AG09309 (cell line): ENCODE data around the gene PCBP2.

Experiments used
- DNase-seq: peaks from one replicate; pipeline ENCODE4 v3.0.0-alpha.2; 2010; ENCODE audit warnings: low read depth
- H3K4me3 ChIP-seq: 2 replicates; pipeline ENCODE4 v1.5.1; 2011; ENCODE audit warnings: mild to moderate bottlenecking, low read depth, low read length, moderate library complexity; ENCODE audit not compliant: control insufficient read depth
- TF ChIP-seq, protein P1 (sequence below): IDR thresholded peaks from 2 replicates; pipeline ENCODE4 v1.5.1; 2011; ENCODE audit warnings: mild to moderate bottlenecking, low read depth, low read length, inconsistent platforms; ENCODE audit not compliant: insufficient read depth, control insufficient read depth; ENCODE audit errors: missing control alignments

Gene PCBP2

DNA sequence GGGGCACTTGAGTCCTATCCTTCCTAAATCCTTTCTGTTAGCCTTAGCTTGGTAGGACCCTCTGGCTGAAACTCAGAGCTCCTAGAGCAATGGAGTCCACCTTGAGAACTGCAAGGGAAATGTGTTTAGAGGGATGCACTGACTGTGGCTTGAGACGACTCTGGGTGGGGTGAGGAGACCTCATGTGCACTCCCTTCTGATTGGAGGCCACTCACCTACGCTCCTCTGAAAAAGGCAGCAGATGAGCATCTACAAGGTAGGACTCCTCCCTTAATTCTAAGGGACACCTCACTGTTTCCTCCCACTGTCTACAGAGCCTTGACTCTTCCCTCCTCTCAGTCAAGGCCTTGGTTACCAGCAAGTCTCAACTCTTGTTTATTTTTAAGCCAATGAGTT lies 46.3 kb downstream of the PCBP2 start:
- no peak for DNase-seq
- TF ChIP-seq, protein P1, sequence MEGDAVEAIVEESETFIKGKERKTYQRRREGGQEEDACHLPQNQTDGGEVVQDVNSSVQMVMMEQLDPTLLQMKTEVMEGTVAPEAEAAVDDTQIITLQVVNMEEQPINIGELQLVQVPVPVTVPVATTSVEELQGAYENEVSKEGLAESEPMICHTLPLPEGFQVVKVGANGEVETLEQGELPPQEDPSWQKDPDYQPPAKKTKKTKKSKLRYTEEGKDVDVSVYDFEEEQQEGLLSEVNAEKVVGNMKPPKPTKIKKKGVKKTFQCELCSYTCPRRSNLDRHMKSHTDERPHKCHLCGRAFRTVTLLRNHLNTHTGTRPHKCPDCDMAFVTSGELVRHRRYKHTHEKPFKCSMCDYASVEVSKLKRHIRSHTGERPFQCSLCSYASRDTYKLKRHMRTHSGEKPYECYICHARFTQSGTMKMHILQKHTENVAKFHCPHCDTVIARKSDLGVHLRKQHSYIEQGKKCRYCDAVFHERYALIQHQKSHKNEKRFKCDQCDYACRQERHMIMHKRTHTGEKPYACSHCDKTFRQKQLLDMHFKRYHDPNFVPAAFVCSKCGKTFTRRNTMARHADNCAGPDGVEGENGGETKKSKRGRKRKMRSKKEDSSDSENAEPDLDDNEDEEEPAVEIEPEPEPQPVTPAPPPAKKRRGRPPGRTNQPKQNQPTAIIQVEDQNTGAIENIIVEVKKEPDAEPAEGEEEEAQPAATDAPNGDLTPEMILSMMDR, result no peak

DNA sequence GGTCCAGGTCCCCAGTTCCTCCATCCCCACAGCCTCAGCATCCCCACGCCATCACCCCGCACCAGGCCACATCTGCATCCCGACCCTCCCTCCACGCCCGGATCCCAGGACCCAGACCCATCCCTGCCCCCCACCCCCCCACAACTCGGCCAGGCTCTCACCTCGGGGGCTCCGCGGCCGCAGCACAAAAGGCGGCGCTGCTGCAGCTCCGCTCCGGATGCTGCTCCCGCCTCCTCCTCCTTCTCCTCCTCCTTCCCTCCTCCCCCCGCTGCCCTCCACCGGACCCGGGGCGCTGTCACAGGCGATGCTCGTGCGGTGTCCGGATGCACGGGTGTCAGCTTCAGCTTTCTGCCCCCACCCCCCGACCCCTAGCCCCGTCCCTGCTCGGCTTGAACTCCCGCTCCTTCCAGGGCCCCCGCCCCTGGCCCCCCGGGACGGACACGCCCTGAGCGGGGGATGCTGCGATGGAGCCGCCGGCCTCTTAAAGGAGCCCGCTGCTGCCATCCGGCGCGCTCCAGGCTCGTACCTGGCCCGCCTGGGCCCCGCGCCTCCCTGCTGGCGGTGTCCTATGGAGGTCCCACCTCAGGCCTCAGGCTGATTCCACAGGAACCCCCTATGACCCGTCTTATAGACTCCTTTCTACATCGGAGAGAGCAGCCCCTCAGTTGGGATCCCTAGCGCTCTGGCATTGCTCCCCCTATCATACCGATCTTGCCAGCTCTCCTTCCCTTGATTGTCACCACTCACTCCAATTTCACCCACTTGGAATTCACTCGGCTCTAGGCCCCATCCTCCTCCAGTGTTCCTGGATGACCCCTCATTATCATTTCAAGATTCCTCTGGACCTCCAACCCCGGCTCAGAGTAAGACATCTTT lies 47.6 kb downstream of the PCBP2 start, which contains the start of gene MAP3K12:
MAP3K12 (minus strand) TSS at position 193 of the 876 bp plus-strand sequence. CDS start 12,067 bp downstream, outside the sequence.
- DNase-seq, result no peak
- TF ChIP-seq, protein P1, result peak; percentile 11
- peak within 1 kb of the TSS; percentile 64 for H3K4me3 ChIP-seq

More for the DNA sequence above, 46.3 kb downstream of the PCBP2 start:
- peak overlapping the region; percentile 64 for H3K4me3 ChIP-seq

DNA sequence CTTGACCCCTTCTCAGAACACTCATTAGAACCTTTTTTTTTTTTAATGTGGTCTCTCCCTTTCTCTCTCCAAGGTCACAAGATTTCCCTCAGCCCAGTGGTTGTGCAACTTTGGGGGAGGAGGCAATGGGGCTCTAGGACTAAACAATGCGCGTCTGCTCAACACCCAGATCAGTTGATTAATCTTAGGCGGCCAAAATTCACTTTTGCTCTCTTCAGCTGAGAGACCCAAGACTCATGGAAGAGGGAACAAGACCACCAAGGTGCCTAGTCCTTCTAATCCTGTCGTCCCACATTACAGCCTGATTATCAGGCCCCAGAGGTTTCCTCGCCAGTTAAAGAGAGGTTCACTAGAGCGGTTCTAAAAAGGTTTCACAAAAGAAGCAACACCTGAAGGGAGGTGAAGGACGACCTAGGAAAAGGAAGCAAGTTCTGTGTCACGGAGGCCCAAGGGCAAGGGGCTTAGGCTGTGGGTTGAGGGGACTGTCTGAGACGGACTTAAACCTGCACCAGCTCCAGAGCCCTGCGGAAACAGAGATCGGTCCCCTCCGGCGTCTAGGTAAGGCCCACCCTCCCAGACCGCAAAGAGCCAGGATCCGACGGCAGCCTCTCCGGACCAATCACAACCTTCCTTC lies 48.4 kb downstream of the PCBP2 start:
- TF ChIP-seq, protein P1, result no peak
- no peak for DNase-seq

DNA sequence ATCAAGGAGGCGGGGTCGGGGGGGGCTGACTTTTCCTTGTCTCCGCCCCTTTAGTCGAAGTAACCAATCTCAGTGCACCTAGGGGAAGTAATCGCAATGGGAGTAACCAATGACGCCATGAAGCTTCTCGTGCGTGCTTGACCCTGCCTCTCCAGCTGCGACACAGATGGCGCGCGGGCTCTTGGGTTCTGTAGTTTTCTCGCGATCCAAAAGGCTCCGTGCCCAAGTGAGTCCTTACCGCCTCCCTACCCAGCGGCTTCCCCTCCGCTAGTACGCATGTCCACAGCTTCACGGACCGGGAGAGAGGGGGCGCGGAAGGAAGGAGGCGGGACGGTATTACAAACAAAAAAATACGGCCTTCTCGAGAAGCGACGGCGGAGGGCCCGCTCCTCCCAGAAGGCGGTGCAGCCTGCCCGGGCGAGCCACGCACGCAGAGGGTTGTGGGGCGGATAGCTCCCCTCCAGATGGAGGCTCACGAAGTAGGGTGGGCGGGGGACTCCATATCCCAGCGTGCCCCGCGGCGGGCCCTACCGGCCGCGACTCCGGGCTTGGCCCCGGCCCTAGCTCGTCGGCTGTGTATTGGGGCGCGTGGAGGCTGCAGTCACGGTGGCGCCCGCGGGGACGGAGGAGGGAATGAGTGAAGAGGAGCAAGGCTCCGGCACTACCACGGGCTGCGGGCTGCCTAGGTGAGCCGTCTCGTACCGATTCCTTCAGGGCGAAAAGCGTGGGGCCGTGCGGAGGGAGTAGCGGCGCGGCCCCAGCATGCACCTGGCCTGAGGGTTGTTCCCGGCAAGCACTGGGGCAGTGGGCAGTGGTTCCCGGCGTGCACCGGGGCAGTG lies 49.1 kb downstream of the PCBP2 start, which contains the start of gene TARBP2:
TARBP2 (plus strand) TSS at position 508 of the 839 bp plus-strand sequence; CDS start at position 634, 126 bp downstream.
- H3K4me3 ChIP-seq, result peak within 1 kb of the TSS; percentile 64
- TF ChIP-seq, protein P1, result no peak
- peak; percentile 99 for DNase-seq

More for the DNA sequence above, 48.4 kb downstream of the PCBP2 start:
- H3K4me3 ChIP-seq, result peak overlapping the region; percentile 64

DNA sequence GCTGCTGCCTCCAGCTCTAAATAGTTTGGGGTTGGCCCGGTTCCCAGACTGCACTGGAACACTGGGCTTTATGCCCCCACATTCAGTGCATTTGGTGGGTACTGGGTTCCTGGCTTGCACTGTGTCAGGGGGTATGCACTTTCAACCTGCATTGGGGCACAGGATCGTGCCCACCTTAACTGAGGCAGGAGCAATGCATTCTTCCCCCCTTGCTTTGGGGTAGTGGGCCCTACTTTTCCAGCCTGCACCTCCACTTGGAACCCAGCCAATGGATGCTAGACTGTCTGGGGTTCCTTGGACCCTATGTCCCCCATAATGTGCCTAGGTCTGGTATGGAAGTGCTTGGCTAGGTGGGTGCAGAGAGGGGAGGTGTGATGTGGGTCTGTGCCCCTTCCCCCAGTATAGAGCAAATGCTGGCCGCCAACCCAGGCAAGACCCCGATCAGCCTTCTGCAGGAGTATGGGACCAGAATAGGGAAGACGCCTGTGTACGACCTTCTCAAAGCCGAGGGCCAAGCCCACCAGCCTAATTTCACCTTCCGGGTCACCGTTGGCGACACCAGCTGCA lies 49.8 kb downstream of the PCBP2 start:
- DNase-seq, result no peak
- peak overlapping the region; percentile 64 for H3K4me3 ChIP-seq
- TF ChIP-seq, protein P1, result no peak

DNA sequence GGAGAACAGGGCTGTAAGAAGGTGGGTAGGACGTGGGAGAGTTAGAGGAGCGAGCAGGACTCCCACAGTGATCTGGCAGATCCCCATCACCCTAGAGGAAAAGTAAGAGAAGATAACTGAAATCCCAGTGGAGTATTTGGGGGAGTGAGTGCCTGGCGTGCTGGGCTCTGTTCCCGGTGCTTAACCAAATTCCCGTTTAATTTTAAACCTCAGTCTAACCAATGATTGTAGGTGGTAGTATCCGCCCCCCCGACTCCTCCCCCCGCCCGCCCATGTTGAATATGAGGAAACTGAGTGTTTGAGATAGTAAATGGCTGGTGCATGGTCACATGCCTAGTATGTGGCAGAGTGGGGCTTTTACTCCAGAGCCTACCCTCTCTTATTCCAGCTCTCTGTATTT lies 50.4 kb downstream of the PCBP2 start:
- TF ChIP-seq, protein P1, result no peak
- no peak for DNase-seq
- peak overlapping the region; percentile 64 for H3K4me3 ChIP-seq
